HG03097 (cell line): ENCODE measurements around the gene NFKBIZ.

Experiments
- ATAC-seq: cut with Tn5 transposase; IDR thresholded peaks from one replicate; pipeline ENCODE4 v1.9.1; 2021; ENCODE audit not compliant: unreplicated experiment, low FRiP score

The NFKBIZ gene, protein sequence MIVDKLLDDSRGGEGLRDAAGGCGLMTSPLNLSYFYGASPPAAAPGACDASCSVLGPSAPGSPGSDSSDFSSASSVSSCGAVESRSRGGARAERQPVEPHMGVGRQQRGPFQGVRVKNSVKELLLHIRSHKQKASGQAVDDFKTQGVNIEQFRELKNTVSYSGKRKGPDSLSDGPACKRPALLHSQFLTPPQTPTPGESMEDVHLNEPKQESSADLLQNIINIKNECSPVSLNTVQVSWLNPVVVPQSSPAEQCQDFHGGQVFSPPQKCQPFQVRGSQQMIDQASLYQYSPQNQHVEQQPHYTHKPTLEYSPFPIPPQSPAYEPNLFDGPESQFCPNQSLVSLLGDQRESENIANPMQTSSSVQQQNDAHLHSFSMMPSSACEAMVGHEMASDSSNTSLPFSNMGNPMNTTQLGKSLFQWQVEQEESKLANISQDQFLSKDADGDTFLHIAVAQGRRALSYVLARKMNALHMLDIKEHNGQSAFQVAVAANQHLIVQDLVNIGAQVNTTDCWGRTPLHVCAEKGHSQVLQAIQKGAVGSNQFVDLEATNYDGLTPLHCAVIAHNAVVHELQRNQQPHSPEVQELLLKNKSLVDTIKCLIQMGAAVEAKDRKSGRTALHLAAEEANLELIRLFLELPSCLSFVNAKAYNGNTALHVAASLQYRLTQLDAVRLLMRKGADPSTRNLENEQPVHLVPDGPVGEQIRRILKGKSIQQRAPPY

GRCh38 chr3:101848754-101849713 is at the start of gene NFKBIZ:
NFKBIZ (plus strand) TSS chr3:101849514; CDS start chr3:101849629, 115 bp downstream.
- peak; percentile 77 for ATAC-seq

GRCh38 chr3:101801174-101801573 is 48.1 kb upstream of the NFKBIZ start:
- no peak for ATAC-seq

GRCh38 chr3:101802179-101802578 is 47.1 kb upstream of the NFKBIZ start:
- ATAC-seq = no peak

DNA sequence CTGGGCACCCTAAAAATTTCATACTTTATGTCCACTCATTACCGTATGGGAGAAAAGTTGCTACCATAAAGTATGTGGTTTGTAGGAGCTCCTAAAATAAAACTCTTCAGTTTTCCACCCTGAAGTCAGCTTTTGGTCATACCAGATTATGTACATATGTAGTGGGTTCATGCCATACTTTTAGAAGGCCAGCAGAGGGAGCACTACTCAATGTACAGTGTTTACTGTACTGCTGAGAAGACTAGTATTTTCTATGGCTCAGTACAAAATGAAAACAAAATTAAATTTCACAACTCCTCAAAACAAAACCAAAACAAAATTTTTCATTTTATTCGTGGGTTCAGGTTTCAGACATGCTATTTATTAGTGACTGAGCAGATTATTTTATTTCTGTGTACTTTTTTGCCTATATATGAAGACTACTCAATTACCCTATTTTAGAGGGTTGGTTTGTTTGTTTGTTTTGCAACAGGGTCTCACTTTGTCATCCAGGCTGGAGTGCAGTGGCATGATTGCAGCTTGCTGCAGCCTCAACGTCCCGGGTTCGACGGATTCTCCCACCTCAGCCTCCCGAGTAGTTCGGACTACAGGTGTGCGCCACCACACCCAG is 46.0 kb upstream of the NFKBIZ start:
- peak; percentile 83 for ATAC-seq

DNA sequence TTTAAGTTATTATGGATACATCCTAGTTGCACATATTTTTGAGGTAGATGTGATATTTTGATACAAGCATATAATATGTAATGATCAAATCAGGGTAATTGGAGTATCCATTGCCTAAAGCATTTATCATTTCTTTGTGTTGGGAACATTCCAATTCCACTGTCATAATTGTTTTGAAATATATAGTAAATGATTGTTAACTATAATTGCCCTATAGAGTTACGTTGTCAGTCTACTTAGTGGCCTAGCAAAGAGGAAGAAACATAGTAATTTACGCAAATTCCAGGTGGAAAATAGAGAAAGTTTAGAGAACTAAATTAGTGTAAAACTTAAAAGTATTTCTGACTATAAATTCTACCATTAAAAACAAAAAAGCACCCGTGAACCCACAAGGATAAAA is 45.4 kb upstream of the NFKBIZ start:
- ATAC-seq = no peak

DNA sequence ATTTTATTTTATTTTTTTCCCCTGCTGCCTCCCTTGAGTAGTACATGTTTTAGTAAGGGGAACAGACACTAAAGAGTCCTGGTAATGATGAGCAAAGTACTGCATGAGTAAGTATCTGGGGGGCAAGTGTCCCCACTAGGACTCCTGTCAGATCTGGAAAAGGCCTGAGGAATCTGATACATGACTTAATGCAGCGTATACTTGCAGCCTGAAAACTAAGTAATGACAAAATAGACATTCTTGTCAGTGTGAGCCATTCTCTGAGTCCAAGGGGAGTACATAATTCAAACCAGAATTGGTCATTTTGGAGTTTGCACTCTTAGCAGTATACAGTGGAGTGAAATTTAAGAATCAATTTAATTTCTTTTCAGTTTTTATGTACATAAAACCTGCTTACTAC is 42.8 kb upstream of the NFKBIZ start:
- no peak for ATAC-seq

DNA sequence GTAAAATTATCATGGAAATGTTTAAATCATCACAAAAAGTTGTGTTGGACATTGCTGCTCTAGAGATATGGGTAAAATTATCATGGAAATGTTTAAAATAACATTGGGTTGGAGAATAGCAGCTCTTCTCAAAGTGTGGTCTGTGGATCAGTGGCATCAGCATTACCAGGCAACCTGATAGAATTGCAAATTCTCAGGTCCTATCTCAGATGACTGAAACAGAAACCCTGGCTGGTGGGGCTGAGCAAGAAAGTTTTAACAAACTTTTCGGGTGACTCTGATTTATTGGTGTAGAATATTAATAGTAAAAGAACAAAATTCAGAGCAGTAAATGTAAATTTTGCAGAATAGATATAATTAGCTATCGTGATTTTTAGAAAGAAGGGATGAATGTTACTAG is 41.4 kb upstream of the NFKBIZ start:
- peak; percentile 69 for ATAC-seq

DNA sequence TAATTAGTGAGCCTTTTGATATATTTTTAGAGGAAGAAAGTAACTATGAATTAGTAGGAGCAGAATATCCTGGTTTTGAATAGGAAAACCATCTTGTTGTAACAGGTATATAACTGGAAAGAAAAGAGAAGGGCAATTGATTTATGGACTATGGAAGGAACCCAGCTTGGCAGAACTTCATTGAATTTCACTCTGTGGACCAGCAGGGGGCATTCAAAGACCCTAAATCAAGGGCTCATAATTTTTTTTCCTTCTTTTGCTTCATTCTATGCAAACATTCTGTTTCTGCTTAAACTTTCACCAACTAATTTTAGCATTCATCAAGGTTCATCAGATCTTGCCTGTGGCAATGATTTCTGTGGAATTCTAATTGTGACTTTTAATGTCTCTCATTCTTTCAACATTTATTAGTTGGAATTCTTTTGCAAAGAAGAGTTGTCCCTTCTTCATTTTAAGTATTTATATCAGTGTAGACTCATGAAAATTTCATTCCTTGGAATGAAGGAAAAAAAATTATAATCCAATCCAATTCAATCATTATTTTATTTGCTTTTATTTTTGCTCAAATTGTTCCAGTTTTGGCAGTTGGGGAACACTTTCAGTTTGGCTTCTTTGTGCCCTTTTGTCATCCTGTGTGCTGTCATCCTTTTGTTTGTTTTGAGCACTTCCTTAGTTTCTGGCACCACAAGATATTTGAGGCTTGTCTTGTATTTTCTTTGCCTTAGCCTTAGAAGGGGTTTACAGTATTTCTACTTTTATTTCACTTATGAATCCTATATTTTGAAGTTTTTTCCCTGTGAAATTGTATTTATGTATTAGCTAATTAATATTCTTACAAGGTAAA is 39.9 kb upstream of the NFKBIZ start:
- ATAC-seq = no peak

GRCh38 chr3:101810022-101810418 is 39.3 kb upstream of the NFKBIZ start:
- no peak for ATAC-seq

DNA sequence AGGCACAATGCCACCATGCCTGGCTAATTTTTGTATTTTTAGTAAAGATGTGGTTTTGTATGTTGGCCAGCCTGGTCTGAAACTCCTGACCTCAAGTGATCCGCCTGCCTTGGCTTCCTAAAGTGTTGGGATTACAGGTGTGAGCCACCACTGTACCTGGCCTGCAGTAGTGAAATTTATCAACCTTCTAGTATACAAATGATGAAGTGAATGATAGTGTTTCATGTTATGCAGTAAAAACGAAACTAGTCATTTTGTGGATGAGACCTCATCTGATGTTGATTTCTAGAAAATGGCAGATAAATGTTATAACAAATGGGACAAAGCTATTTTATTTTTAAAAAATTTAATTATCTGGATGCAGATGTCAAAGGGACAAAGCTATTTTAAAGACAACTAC is 37.4 kb upstream of the NFKBIZ start:
- ATAC-seq = no peak

- no peak for ATAC-seq
Measured at GRCh38 chr3:101812895-101813294, 36.4 kb upstream of the NFKBIZ start.

GRCh38 chr3:101813817-101814440 is 35.4 kb upstream of the NFKBIZ start:
- ATAC-seq = no peak

- no peak for ATAC-seq
Measured at GRCh38 chr3:101814835-101815234, 34.5 kb upstream of the NFKBIZ start.

DNA sequence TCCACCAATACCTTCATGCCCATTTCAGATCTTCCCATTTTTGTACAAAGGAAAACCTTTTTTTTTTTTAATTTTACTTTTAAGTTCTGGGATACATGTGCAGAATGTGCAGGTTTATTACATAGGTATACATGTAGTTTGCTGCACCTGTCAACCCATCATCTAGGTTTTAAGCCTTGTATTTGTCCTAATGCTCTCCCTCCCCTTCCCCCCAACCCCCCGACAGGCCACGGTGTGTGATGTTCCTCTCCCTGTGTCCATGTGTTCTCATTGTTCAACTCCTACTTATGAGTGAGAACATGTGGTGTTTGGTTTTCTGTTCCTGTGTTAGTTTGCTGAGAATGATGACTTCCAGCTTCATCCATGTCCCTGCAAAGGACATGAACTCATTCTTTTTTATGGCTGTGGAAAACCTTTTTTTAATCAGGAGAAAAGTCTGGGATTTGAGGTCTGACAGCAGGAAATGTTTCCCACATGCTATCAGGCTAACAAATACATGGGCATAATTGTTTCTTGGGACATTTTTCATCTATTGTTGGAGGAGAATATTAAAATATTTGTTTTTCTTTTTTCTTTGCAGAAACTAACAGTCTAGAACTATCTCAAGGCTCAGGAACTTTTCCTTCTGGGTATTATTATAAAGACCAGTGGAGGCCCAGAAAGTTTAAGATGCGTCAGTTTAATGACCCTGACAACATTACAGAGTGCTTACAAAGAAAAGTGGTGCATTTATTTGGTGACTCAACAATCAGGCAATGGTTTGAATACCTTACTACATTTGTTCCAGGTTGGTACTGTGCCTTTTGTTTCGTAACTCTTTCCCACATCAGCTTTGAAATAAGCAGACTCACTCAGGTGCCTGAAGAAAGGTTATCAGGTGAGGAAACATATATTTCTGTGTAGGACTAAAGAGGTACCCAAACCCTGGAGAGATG is 32.8 kb upstream of the NFKBIZ start:
- ATAC-seq = no peak

DNA sequence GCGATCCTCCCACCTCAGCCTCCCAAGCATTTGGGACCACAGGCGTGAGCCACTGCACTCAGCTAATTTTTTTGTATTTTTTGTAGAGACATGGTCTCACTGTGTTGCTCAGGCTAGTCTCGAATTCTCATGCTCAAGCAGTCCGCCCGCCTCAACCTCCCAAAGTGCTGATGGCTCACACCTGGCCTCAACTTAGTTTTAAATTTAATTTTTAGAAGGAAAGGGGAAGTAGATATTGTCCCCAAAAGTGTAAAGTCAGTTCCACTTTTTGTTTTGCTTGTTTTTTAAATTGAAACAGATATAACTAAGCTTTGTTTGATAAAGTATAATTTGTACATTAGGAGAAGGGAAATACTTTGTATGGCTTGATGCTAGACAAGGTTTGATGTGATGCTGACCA is 31.3 kb upstream of the NFKBIZ start:
- ATAC-seq = no peak

GRCh38 chr3:101819649-101820206 is 29.6 kb upstream of the NFKBIZ start:
- ATAC-seq = no peak

DNA sequence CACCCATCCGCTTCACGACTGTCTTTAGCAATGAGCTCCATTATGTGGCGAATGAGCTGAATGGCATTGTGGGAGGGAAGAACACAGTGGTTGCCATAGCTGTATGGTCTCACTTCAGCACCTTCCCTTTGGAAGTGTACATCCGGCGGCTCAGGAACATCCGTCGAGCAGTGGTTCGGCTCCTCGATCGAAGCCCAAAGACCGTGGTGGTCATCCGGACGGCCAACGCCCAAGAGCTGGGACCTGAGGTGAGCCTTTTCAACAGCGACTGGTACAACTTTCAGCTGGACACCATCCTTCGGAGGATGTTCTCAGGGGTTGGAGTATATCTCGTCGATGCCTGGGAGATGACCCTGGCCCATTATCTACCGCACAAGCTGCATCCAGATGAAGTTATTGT is 27.8 kb upstream of the NFKBIZ start:
- no peak for ATAC-seq

DNA sequence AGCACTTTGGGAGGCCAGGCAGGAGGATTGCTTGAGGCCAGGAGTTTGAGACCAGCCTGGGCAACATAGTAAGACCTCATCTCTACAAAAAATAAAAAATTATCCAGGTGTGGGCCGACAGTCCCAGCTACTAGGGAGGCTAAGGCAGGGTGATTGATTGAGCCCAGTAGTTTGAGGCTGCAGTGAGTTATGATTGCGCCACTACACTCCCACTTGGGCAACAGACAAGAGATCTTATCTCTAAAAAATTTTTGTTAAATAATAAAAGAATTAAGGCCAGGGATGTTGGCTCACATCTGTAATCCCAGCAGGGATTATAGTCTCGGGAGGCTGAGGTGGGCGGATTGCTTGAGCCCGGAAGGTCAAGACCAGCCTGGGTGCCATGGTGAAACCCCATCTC is 25.8 kb upstream of the NFKBIZ start:
- no peak for ATAC-seq
